Stromal cell of bone marrow (primary cell): ENCODE measurements around the gene FIGN.

ENCODE experiments used
- DNase-seq: peaks from one replicate; pipeline ENCODE4 v3.0.0-alpha.2; 2012; ENCODE audit warnings: low read depth

Gene FIGN

GRCh38 chr2:163736433-163737189 is 803 bp upstream of the FIGN start:
- no peak for DNase-seq

- DNase-seq, result no peak
These were observed 725 bp downstream of the FIGN start for GRCh38 chr2:163734881-163735684.

GRCh38 chr2:163734401-163734800 is 1.4 kb downstream of the FIGN start:
- no peak for DNase-seq

GRCh38 chr2:163733956-163734355 is 1.9 kb downstream of the FIGN start:
- DNase-seq, result no peak

- no peak for DNase-seq
These were observed 2.4 kb downstream of the FIGN start for GRCh38 chr2:163733301-163733938.

GRCh38 chr2:163732727-163733126 is 3.1 kb downstream of the FIGN start:
- DNase-seq, result no peak

GRCh38 chr2:163731735-163732134 is 4.1 kb downstream of the FIGN start:
- no peak for DNase-seq

- no peak for DNase-seq
These were observed 5.3 kb downstream of the FIGN start for GRCh38 chr2:163730556-163730955.

GRCh38 chr2:163729636-163730273 is 6.1 kb downstream of the FIGN start:
- no peak for DNase-seq

GRCh38 chr2:163723881-163724280 is 11.9 kb downstream of the FIGN start:
- DNase-seq, result no peak

- no peak for DNase-seq
These were observed 12.5 kb downstream of the FIGN start for GRCh38 chr2:163723348-163723747.

GRCh38 chr2:163719331-163719730 is 16.5 kb downstream of the FIGN start:
- no peak for DNase-seq

GRCh38 chr2:163717993-163718680 is 17.7 kb downstream of the FIGN start:
- no peak for DNase-seq

- no peak for DNase-seq
These were observed 18.3 kb downstream of the FIGN start for GRCh38 chr2:163717515-163717914.

GRCh38 chr2:163716101-163716500 is 19.7 kb downstream of the FIGN start:
- DNase-seq, result no peak

- DNase-seq, result no peak
These were observed 20.1 kb downstream of the FIGN start for GRCh38 chr2:163715668-163716067.

GRCh38 chr2:163715199-163715598 is 20.6 kb downstream of the FIGN start:
- no peak for DNase-seq

GRCh38 chr2:163713534-163714311 is 22.1 kb downstream of the FIGN start:
- DNase-seq, result no peak

GRCh38 chr2:163711699-163712098 is 24.1 kb downstream of the FIGN start:
- no peak for DNase-seq

GRCh38 chr2:163711258-163711657 is 24.6 kb downstream of the FIGN start:
- DNase-seq, result no peak

- DNase-seq, result no peak
These were observed 26.5 kb downstream of the FIGN start for GRCh38 chr2:163709270-163709669.
